ENCODE measurements around the gene ZBTB20. TPM values are rescaled to one million over a fixed set of nuclear protein-coding genes. Genes with fewer than 3 reads are reported as not detected.
A peak's percentile ranks its signal among the peaks of the same experiment; 100 is the strongest.

Gene ZBTB20
- total RNA-seq, 1 donor from 2014 or later, result 15.5 TPM

DNA sequence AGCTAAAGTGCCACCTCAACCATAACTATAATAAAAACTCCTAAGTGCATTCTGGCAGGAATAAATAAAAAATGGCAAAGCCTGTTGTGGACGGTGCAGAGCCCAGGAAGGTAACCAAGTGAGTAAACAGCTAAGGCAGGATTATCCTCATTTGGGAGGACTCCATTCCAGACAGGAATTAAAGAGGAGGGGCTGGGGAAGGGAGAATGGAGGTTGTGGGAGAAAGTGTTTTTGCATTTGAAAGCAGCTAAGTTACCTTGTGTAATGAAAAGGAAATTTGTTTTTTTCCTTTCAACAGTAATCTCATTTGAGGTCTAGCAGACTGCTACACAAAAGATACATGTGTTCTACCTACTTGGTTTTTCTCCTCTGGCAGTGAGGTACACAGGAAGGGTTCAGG lies 604.7 kb downstream of the ZBTB20 start:
- Mint-ChIP-seq H3K27me3 (ENCODE audit: low read depth) (no peaks in the 10 kb centered on the region), H3K4me3 (ENCODE audit: unreplicated experiment) (no peak overlapping the region), H3K36me3 (ENCODE audit: low read depth) (no peaks in the 10 kb centered on the region), H3K27ac (ENCODE audit: unreplicated experiment) (no peak overlapping the region), H3K4me1 (ENCODE audit: low read depth) (peaks cover 18% of the 10 kb centered on the region), H3K9me3 (ENCODE audit: low read depth) (no peaks in the 10 kb centered on the region)
- no peak for DNase-seq (ENCODE audit: low spot score)
- TF ChIP-seq, protein P1, sequence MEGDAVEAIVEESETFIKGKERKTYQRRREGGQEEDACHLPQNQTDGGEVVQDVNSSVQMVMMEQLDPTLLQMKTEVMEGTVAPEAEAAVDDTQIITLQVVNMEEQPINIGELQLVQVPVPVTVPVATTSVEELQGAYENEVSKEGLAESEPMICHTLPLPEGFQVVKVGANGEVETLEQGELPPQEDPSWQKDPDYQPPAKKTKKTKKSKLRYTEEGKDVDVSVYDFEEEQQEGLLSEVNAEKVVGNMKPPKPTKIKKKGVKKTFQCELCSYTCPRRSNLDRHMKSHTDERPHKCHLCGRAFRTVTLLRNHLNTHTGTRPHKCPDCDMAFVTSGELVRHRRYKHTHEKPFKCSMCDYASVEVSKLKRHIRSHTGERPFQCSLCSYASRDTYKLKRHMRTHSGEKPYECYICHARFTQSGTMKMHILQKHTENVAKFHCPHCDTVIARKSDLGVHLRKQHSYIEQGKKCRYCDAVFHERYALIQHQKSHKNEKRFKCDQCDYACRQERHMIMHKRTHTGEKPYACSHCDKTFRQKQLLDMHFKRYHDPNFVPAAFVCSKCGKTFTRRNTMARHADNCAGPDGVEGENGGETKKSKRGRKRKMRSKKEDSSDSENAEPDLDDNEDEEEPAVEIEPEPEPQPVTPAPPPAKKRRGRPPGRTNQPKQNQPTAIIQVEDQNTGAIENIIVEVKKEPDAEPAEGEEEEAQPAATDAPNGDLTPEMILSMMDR (IDR thresholded peaks at IDR 0.05), result no peak

DNA sequence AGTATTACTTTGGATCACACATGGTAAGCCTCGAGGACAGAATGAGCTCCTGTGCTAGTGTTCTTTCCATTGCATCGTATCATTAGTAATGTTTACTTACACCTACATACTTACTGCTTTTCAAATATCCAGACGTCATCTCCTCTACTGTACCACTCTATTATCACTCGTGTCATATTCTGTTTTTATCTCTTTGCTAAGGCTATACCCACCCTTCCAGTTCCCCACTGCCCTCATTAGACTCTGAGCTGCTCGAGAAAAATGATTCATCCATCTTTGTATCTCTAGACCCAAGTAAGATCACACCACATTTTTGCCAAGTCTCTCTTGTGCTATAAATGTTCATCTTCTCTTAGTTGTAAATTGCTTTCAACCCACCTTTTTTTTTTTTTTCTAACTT lies 607.6 kb downstream of the ZBTB20 start:
- no peaks in the 10 kb centered on the region for H3K27me3 Mint-ChIP-seq (ENCODE audit: low read depth)
- H3K9me3 Mint-ChIP-seq (ENCODE audit: low read depth), result peaks cover 12% of the 10 kb centered on the region
- DNase-seq (ENCODE audit: low spot score), result no peak
- no peak overlapping the region for H3K27ac Mint-ChIP-seq (ENCODE audit: unreplicated experiment)
- no peak overlapping the region for H3K4me3 Mint-ChIP-seq (ENCODE audit: unreplicated experiment)
- peaks cover 9% of the 10 kb centered on the region for H3K4me1 Mint-ChIP-seq (ENCODE audit: low read depth)
- TF ChIP-seq, protein P1 (IDR thresholded peaks at IDR 0.05), result no peak
- peaks cover 4% of the 10 kb centered on the region for H3K36me3 Mint-ChIP-seq (ENCODE audit: low read depth)

DNA sequence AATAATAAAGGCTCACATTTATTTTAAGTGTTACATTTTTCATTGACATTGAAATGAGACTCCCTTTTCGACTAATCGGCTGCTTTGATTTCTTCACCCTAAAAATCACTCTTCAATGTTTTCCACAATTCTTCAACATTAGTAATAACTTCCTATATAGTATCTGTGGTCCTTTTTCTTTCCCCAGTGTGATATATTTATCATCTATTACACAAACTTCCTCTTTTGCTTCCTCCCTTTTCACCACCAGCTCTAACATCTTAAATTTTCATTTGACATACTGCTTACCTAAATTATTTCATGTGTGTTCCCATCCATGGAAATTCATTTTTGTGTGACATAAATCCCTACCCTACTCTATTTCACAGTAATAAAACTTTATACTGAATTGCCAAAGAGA lies 608.9 kb downstream of the ZBTB20 start:
- TF ChIP-seq, protein P1 (IDR thresholded peaks at IDR 0.05), result no peak
- H3K4me3 Mint-ChIP-seq (ENCODE audit: unreplicated experiment), result no peak overlapping the region
- DNase-seq (ENCODE audit: low spot score), result no peak
- peaks cover 7% of the 10 kb centered on the region for H3K4me1 Mint-ChIP-seq (ENCODE audit: low read depth)
- no peak overlapping the region for H3K27ac Mint-ChIP-seq (ENCODE audit: unreplicated experiment)
- peaks cover 21% of the 10 kb centered on the region for H3K9me3 Mint-ChIP-seq (ENCODE audit: low read depth)
- no peaks in the 10 kb centered on the region for H3K27me3 Mint-ChIP-seq (ENCODE audit: low read depth)
- H3K36me3 Mint-ChIP-seq (ENCODE audit: low read depth), result peaks cover 12% of the 10 kb centered on the region

DNA sequence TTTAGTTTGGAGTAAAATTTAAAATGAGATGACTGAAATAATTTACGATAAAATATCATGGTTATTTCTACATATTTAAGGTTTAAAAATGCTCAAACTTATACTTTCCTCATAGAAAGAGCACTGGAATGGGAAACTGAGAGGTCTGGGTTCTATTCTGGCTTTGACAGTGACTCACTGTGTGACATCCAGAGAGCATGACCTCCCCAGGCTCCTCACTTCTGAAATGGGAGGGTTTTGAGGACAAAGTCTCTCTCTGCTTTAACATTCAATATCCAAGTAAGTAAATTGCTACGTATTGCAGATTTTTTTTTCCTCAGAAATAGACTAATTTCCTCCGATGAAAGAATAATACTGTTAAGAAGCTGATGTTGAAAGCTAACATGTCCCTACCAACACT lies 618.6 kb downstream of the ZBTB20 start:
- peaks cover 13% of the 10 kb centered on the region for H3K36me3 Mint-ChIP-seq (ENCODE audit: low read depth)
- no peak overlapping the region for H3K27ac Mint-ChIP-seq (ENCODE audit: unreplicated experiment)
- TF ChIP-seq, protein P1 (IDR thresholded peaks at IDR 0.05), result no peak
- peaks cover 5% of the 10 kb centered on the region for H3K9me3 Mint-ChIP-seq (ENCODE audit: low read depth)
- no peak for DNase-seq (ENCODE audit: low spot score)
- H3K4me3 Mint-ChIP-seq (ENCODE audit: unreplicated experiment), result no peak overlapping the region
- H3K27me3 Mint-ChIP-seq (ENCODE audit: low read depth), result no peaks in the 10 kb centered on the region
- H3K4me1 Mint-ChIP-seq (ENCODE audit: low read depth), result no peaks in the 10 kb centered on the region

DNA sequence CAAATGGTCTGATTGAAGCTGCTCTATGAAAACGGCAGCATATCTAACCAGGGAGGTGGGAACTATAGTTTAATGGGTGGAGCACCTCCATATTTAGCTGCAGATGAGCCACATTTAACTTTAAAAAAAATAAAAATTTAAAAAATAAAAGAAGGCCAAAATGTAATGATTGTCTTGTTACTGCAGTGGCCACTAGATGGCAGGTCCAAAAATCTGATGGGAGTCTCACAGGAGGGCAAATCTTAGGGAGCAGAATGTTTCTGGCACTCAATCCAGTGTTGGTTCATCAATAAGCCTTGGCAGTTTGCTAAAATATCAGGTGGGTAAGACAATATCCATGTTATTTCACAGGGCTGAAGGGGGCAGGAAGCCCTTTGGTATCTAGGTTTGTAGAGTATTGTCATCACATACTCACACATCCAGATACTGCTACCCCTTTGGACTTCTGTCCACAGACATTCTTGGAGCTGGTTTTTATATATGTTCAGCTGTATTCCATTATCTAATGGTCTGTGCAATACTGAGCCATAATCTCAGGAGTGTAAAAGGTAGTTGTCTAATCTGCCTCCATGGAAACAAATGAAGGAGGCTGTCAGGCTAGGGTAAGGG lies 619.9 kb downstream of the ZBTB20 start:
- Mint-ChIP-seq H3K4me3 (ENCODE audit: unreplicated experiment) (no peak overlapping the region), H3K9me3 (ENCODE audit: low read depth) (no peaks in the 10 kb centered on the region), H3K27me3 (ENCODE audit: low read depth) (no peaks in the 10 kb centered on the region), H3K27ac (ENCODE audit: unreplicated experiment) (no peak overlapping the region), H3K36me3 (ENCODE audit: low read depth) (peaks cover 5% of the 10 kb centered on the region), H3K4me1 (ENCODE audit: low read depth) (no peaks in the 10 kb centered on the region)
- TF ChIP-seq, protein P1 (IDR thresholded peaks at IDR 0.05), result peak; percentile 78
- no peak for DNase-seq (ENCODE audit: low spot score)
